Fibroblast of lung (primary cell): ENCODE results near the gene DLGAP4. TPM values are rescaled to one million over a fixed set of nuclear protein-coding genes. Genes with fewer than 3 reads are reported as not detected.

Experiments
- DNase-seq, 2 donors: peaks; one replicate each; pipeline versions ENCODE4 v3.0.0 to v3.0.0-alpha.2; 2010; ENCODE audit warnings: low read depth in 2 of 2
- H2AFZ ChIP-seq: 2 replicates; pipeline ENCODE4 v1.5.1; 2012; ENCODE audit warnings: low read length, control low read depth, inconsistent platforms
- H3K27ac ChIP-seq: 2 replicates; pipeline ENCODE4 v1.5.1; 2011; ENCODE audit warnings: low read length, control low read depth; ENCODE audit not compliant: insufficient read depth
- H3K27me3 ChIP-seq: 2 replicates; pipeline ENCODE4 v1.5.1; 2011; ENCODE audit warnings: mild to moderate bottlenecking, low read length; ENCODE audit not compliant: control insufficient read depth, insufficient read depth
- H3K36me3 ChIP-seq: 2 replicates; pipeline ENCODE4 v1.5.1; 2011; ENCODE audit warnings: low read length; ENCODE audit not compliant: control insufficient read depth, insufficient read depth
- H3K4me1 ChIP-seq: 2 replicates; pipeline ENCODE4 v1.5.1; 2011; ENCODE audit warnings: low read length; ENCODE audit not compliant: control insufficient read depth, insufficient read depth; ENCODE audit errors: extremely low read depth
- H3K4me2 ChIP-seq: 2 replicates; pipeline ENCODE4 v1.5.1; 2011; ENCODE audit warnings: low read length, control low read depth; ENCODE audit not compliant: insufficient read depth; ENCODE audit errors: extremely low read depth
- H3K4me3 ChIP-seq, 4 experiments: fragments of 200-600 bp in 1 of 4; sonication (generic) in 1 of 4; replicated peaks in 1 of 4; 2 replicates each; pipeline ENCODE4 v1.5.1; 2011 to 2016; ENCODE audit warnings: low read length in 4 of 4, low read depth in 3 of 4, mild to moderate bottlenecking in 3 of 4, control low read depth in 2 of 4, inconsistent platforms in 1 of 4, mixed read lengths in 1 of 4; ENCODE audit not compliant: insufficient read depth in 1 of 4; ENCODE audit errors: control extremely low read depth in 1 of 4
- H3K79me2 ChIP-seq: 2 replicates; pipeline ENCODE4 v1.5.1; 2012; ENCODE audit warnings: mild to moderate bottlenecking, low read length, inconsistent platforms; ENCODE audit not compliant: control insufficient read depth, insufficient read depth
- H3K9ac ChIP-seq: 2 replicates; pipeline ENCODE4 v1.5.1; 2011; ENCODE audit warnings: mild to moderate bottlenecking, low read length, control low read depth; ENCODE audit not compliant: insufficient read depth
- H3K9me3 ChIP-seq: 2 replicates; pipeline ENCODE4 v1.5.1; 2012; ENCODE audit warnings: low read depth, low read length; ENCODE audit not compliant: control insufficient read depth, insufficient read depth
- H4K20me1 ChIP-seq: 2 replicates; pipeline ENCODE4 v1.5.1; 2011; ENCODE audit warnings: low read length; ENCODE audit not compliant: control insufficient read depth, insufficient read depth; ENCODE audit errors: extremely low read depth
- EZH2 ChIP-seq: IDR thresholded peaks from 2 replicates; pipeline ENCODE4 v1.5.1; 2012; ENCODE audit warnings: low read length, control low read depth, mild to moderate bottlenecking; ENCODE audit errors: missing control alignments
- polyA plus RNA-seq, 2 donors: library from polyadenylated mRNA; depleted of rRNA in 1 of 2; stranded (reverse) in 1 of 2; unstranded in 1 of 2; fragments of >200 nt; gene quantifications; 2 replicates each; pipeline ENCODE4 v1.2.1, GENCODE V29; 2011 to 2012; ENCODE audit warnings: missing spikeins in 1 of 2
- total RNA-seq: library from RNA; depleted of rRNA; stranded (reverse); fragments of >200 nt; gene quantifications from 2 replicates; pipeline ENCODE4 v1.2.1, GENCODE V29; 2014
- TF ChIP-seq, protein P1 (sequence below), 2 donors: IDR thresholded peaks in 1 of 2; conservative IDR thresholded peaks in 1 of 2; 1 replicate in 1 of 2; 2 replicates in 1 of 2; pipeline ENCODE4 v1.5.1; 2011 to 2012; ENCODE audit warnings: low read length in 2 of 2, control low read depth in 1 of 2, inconsistent platforms in 1 of 2, low read depth in 1 of 2, mild to moderate bottlenecking in 1 of 2

Gene DLGAP4
- total and polyA plus RNA-seq, 2 donors (not counting 1 experiment from before 2014, with no cell fraction given): 25.9 to 26.9 TPM

DNA sequence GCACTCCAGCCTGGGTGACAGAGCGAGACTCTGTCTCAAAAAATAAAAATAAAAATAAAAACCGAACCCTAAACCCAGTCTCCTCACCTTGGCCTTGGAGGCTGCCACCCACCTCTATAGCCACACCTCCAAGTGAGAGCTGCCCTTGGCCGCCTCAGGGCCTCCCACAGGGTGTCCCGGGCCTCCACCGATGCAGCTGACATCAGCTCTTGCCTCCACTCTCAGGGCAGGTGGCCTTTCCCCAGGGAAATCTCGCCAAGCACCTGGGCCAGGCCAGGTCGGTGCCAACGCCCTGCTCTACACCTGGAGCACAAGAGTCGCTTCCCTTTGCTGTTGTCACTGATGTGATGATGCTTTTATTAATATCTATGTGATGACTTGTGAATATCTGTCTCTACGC, 226.2 kb downstream of the DLGAP4 start:
- Histone ChIP-seq H4K20me1 (no peaks in the 10 kb centered on the region), H3K4me3 (no peak overlapping the region), H3K36me3 (peaks cover 10% of the 10 kb centered on the region), H3K4me1 (no peaks in the 10 kb centered on the region), H3K27me3 (no peaks in the 10 kb centered on the region), H3K79me2 (no peaks in the 10 kb centered on the region), H3K27ac (no peak overlapping the region), H3K9ac (no peak overlapping the region), H2AFZ (no peak overlapping the region), H3K9me3 (no peaks in the 10 kb centered on the region), H3K4me2 (no peak overlapping the region)
- no peak for TF ChIP-seq EZH2
- TF ChIP-seq, protein P1, sequence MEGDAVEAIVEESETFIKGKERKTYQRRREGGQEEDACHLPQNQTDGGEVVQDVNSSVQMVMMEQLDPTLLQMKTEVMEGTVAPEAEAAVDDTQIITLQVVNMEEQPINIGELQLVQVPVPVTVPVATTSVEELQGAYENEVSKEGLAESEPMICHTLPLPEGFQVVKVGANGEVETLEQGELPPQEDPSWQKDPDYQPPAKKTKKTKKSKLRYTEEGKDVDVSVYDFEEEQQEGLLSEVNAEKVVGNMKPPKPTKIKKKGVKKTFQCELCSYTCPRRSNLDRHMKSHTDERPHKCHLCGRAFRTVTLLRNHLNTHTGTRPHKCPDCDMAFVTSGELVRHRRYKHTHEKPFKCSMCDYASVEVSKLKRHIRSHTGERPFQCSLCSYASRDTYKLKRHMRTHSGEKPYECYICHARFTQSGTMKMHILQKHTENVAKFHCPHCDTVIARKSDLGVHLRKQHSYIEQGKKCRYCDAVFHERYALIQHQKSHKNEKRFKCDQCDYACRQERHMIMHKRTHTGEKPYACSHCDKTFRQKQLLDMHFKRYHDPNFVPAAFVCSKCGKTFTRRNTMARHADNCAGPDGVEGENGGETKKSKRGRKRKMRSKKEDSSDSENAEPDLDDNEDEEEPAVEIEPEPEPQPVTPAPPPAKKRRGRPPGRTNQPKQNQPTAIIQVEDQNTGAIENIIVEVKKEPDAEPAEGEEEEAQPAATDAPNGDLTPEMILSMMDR (conservative IDR thresholded peaks at IDR 0.05 in 1 of 2, IDR thresholded peaks at IDR 0.05 in 1 of 2; ENCODE audit: low read depth in 1 of 2, low read length in 2 of 2): no peak
- DNase-seq: no peak

DNA sequence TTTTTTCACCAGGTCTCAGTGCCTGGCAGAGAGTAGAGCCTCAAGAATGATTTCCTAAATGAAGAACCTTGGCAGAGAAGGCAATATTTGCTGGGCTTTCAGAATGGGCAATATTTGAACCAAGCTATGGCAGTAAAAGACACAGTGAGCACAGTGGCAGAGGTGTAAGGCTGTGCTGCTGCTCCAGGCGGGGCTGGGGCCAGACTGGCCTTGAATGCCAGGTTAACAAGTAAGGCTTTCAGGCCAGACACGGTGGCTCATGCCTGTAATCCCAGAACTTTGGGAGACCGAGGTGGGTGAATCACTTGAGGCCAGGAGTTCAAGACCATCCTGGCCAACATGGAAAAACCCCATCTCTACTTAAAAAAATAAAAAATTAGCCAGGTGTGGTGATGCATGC, 226.7 kb downstream of the DLGAP4 start:
- Histone ChIP-seq H3K36me3 (peaks cover 9% of the 10 kb centered on the region), H3K79me2 (no peaks in the 10 kb centered on the region), H3K4me1 (no peaks in the 10 kb centered on the region), H3K4me3 (no peak overlapping the region), H3K27me3 (no peaks in the 10 kb centered on the region), H3K9ac (no peak overlapping the region), H3K4me2 (no peak overlapping the region), H3K27ac (no peak overlapping the region), H3K9me3 (no peaks in the 10 kb centered on the region), H2AFZ (no peak overlapping the region), H4K20me1 (no peaks in the 10 kb centered on the region)
- no peak for TF ChIP-seq EZH2
- TF ChIP-seq, protein P1 (conservative IDR thresholded peaks at IDR 0.05 in 1 of 2, IDR thresholded peaks at IDR 0.05 in 1 of 2; ENCODE audit: low read depth in 1 of 2, low read length in 2 of 2): no peak
- DNase-seq: no peak

DNA sequence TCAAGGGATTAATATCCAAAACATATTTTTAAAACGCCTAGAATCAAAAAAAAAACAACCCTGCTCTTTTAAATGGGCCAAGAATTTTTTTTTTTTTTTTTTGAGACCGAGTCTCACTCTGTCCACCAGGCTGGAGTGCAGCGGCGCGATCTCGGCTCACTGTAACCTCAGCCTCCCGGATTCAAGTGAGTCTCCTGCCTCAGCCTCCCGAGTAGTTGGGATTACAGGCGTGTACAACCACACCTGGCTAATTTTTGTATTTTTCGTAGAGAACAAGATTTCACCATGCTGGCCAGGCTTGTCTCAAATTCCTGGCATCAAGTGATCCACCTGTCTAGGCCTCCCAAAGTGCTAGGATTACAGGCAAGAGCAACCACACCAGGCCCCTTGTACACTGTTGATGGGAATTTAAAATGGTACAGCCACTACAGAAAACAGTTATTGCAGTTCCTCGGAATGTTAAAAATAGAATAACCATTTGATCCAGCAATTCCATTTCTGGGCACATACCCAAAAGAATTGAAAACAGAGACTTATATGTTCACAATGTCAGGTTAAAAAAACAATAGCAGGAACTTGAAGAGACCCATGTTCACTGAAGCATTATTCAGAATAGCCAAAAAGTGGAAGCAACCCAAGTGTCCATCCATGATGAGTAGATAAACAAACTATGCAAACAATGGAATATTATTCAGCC, 232.0 kb downstream of the DLGAP4 start:
- Histone ChIP-seq H3K27ac (no peak overlapping the region), H3K9me3 (no peaks in the 10 kb centered on the region), H2AFZ (no peak overlapping the region), H3K79me2 (peaks cover 18% of the 10 kb centered on the region), H3K36me3 (no peaks in the 10 kb centered on the region), H3K9ac (no peak overlapping the region), H3K4me2 (no peak overlapping the region), H3K27me3 (no peaks in the 10 kb centered on the region), H3K4me1 (peaks cover 9% of the 10 kb centered on the region), H4K20me1 (no peaks in the 10 kb centered on the region), H3K4me3 (no peak overlapping the region)
- peak; percentile 65 to 81 for DNase-seq
- TF ChIP-seq EZH2: no peak
- TF ChIP-seq, protein P1 (conservative IDR thresholded peaks at IDR 0.05 in 1 of 2, IDR thresholded peaks at IDR 0.05 in 1 of 2; ENCODE audit: low read depth in 1 of 2, low read length in 2 of 2): no peak
